Esophagus (tissue), 2 donors: Measurements from ENCODE around the gene FOXF1. TPM values are rescaled to one million over a fixed set of nuclear protein-coding genes. Genes with fewer than 3 reads are reported as not detected.

Experiments used
- H3K27ac ChIP-seq, 2 donors: one replicate each; pipeline ENCODE4 v1.5.1; 2013; ENCODE audit warnings: low read depth in 2 of 2, mild to moderate bottlenecking in 2 of 2, inconsistent platforms in 1 of 2, low read length in 1 of 2, moderate library complexity in 1 of 2
- H3K27me3 ChIP-seq, 2 donors: one replicate each; pipeline ENCODE4 v1.6.1; 2013; ENCODE audit warnings: low read length in 2 of 2, control low read depth in 1 of 2, mild to moderate bottlenecking in 1 of 2; ENCODE audit not compliant: insufficient read depth in 2 of 2, control insufficient read depth in 1 of 2
- H3K36me3 ChIP-seq, 2 donors: one replicate each; pipeline ENCODE4 v1.6.1; 2013; ENCODE audit warnings: low read length in 1 of 2; ENCODE audit not compliant: control insufficient read depth in 2 of 2, insufficient read depth in 2 of 2
- H3K4me1 ChIP-seq, 2 donors: one replicate each; pipeline ENCODE4 v1.6.1; 2013; ENCODE audit warnings: low read length in 1 of 2; ENCODE audit not compliant: control insufficient read depth in 2 of 2, insufficient read depth in 2 of 2
- H3K4me3 ChIP-seq, 2 donors: one replicate each; pipeline ENCODE4 v1.5.1; 2013; ENCODE audit warnings: low read length in 2 of 2, mild to moderate bottlenecking in 2 of 2, low read depth in 1 of 2, moderate library complexity in 1 of 2
- H3K9me3 ChIP-seq, 2 donors: one replicate each; pipeline ENCODE4 v1.6.1; 2013; ENCODE audit warnings: mild to moderate bottlenecking in 2 of 2, low read depth in 1 of 2, low read length in 1 of 2, moderate library complexity in 1 of 2; ENCODE audit not compliant: control insufficient read depth in 2 of 2, insufficient read depth in 1 of 2
- WGBS, 2 donors: extraction: QIAGEN DNeasy Blood & Tissue Kit; methylation state at CpG; one replicate each; pipeline ENCODE4 v1.1.7; 2013; 5-methylcytosine and 5-hydroxymethylcytosine counted together
- polyA plus RNA-seq, 2 donors: library from polyadenylated mRNA; stranded (reverse); fragments of 200-250 nt; gene quantifications; one replicate each; pipeline ENCODE4 v1.2.3, GENCODE V29; 2013
- donor health status: healthy with polysubstance abuse.
- donor health status: Bipolar disorder and iron deficiency.

Gene FOXF1
- polyA plus RNA-seq, 2 donors = 2.1 to 4.6 TPM

GRCh38 chr16:86472366-86472765 is 38.0 kb upstream of the FOXF1 start:
- peaks cover 0 to 6% of the 10 kb centered on the region in 2 donors for H3K9me3 ChIP-seq
- H3K27ac ChIP-seq = no peak overlapping the region
- peaks cover 0 to 4% of the 10 kb centered on the region in 2 donors for H3K4me1 ChIP-seq
- WGBS, 2 donors = 86 to 93% methylated on average over 5 of the region's 5 CpGs
- peaks cover 0 to 4% of the 10 kb centered on the region in 2 donors for H3K27me3 ChIP-seq
- no peaks in the 10 kb centered on the region for H3K36me3 ChIP-seq
- H3K4me3 ChIP-seq = no peak overlapping the region

GRCh38 chr16:86476956-86477534 is 33.3 kb upstream of the FOXF1 start:
- H3K27ac ChIP-seq = peak overlapping the region in 1 of 2 donors; percentile 8
- H3K4me3 ChIP-seq = no peak overlapping the region
- no peaks in the 10 kb centered on the region for H3K4me1 ChIP-seq
- WGBS, 2 donors = 20 to 24% methylated on average over 11 of the region's 11 CpGs
- H3K9me3 ChIP-seq = peaks cover 0 to 3% of the 10 kb centered on the region in 2 donors
- no peaks in the 10 kb centered on the region for H3K36me3 ChIP-seq
- peaks cover 0 to 4% of the 10 kb centered on the region in 2 donors for H3K27me3 ChIP-seq

GRCh38 chr16:86477642-86478041 is 32.7 kb upstream of the FOXF1 start:
- no peaks in the 10 kb centered on the region for H3K4me1 ChIP-seq
- WGBS, 2 donors = 46 to 56% methylated on average over 5 of the region's 5 CpGs
- no peaks in the 10 kb centered on the region for H3K9me3 ChIP-seq
- H3K36me3 ChIP-seq = no peaks in the 10 kb centered on the region
- H3K27me3 ChIP-seq = peaks cover 0 to 4% of the 10 kb centered on the region in 2 donors
- H3K4me3 ChIP-seq = no peak overlapping the region
- H3K27ac ChIP-seq = no peak overlapping the region

GRCh38 chr16:86478779-86479178 is 31.5 kb upstream of the FOXF1 start:
- Histone ChIP-seq H3K27ac (no peak overlapping the region), H3K9me3 (peaks cover 2 to 3% of the 10 kb centered on the region in 2 donors), H3K4me1 (no peaks in the 10 kb centered on the region), H3K4me3 (no peak overlapping the region), H3K27me3 (peaks cover 0 to 4% of the 10 kb centered on the region in 2 donors), H3K36me3 (no peaks in the 10 kb centered on the region)

- Histone ChIP-seq H3K9me3 (peaks cover 2 to 9% of the 10 kb centered on the region in 2 donors), H3K4me3 (no peak overlapping the region), H3K27ac (peak overlapping the region; percentile 3 to 55), H3K4me1 (no peaks in the 10 kb centered on the region), H3K27me3 (peaks cover 0 to 4% of the 10 kb centered on the region in 2 donors), H3K36me3 (no peaks in the 10 kb centered on the region)
- WGBS, 2 donors = 54 to 59% methylated on average over 9 of the region's 9 CpGs
These were observed 30.9 kb upstream of the FOXF1 start for GRCh38 chr16:86479419-86479818.

DNA sequence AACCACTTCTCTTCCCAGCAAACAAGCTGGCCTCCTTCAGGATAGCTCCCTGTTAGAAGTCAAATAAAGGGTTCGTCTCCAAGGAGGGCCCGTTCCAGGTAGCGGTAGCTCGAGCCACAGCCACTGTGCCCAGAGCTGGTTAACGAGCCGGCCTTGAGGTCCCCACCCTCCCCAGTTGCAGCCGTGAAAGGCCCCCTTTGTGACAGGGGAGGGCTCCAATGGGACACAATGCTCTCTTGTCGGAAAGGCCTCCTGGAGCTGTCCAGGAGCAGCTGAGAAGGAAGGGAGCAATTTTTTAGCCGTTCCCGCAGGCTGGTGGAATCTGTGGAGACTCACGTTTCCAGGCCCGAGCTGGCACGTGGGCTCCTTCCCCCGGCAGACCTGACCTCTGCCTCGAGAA is 29.9 kb upstream of the FOXF1 start:
- H3K4me1 ChIP-seq = no peaks in the 10 kb centered on the region
- H3K27ac ChIP-seq = peak overlapping the region; percentile 18 to 30
- 50 to 53% methylated on average over 15 of the region's 15 CpGs for WGBS, 2 donors
- H3K4me3 ChIP-seq = no peak overlapping the region
- no peaks in the 10 kb centered on the region for H3K36me3 ChIP-seq
- peaks cover 0 to 4% of the 10 kb centered on the region in 2 donors for H3K27me3 ChIP-seq
- peaks cover 2 to 14% of the 10 kb centered on the region in 2 donors for H3K9me3 ChIP-seq

- no peak overlapping the region for H3K4me3 ChIP-seq
- peak overlapping the region in 1 of 2 donors; percentile 8 for H3K27ac ChIP-seq
- no peaks in the 10 kb centered on the region for H3K4me1 ChIP-seq
- peaks cover 2 to 14% of the 10 kb centered on the region in 2 donors for H3K9me3 ChIP-seq
- 82 to 84% methylated on average over 3 of the region's 3 CpGs for WGBS, 2 donors
- no peaks in the 10 kb centered on the region for H3K36me3 ChIP-seq
- H3K27me3 ChIP-seq = no peaks in the 10 kb centered on the region
These were observed 28.7 kb upstream of the FOXF1 start for GRCh38 chr16:86481607-86482006.

GRCh38 chr16:86484240-86484639 is 26.1 kb upstream of the FOXF1 start:
- Histone ChIP-seq H3K4me3 (no peak overlapping the region), H3K27ac (no peak overlapping the region), H3K9me3 (peaks cover 2 to 14% of the 10 kb centered on the region in 2 donors), H3K27me3 (no peaks in the 10 kb centered on the region), H3K36me3 (no peaks in the 10 kb centered on the region), H3K4me1 (no peaks in the 10 kb centered on the region)
- WGBS, 2 donors = 73 to 77% methylated on average over 5 of the region's 5 CpGs

DNA sequence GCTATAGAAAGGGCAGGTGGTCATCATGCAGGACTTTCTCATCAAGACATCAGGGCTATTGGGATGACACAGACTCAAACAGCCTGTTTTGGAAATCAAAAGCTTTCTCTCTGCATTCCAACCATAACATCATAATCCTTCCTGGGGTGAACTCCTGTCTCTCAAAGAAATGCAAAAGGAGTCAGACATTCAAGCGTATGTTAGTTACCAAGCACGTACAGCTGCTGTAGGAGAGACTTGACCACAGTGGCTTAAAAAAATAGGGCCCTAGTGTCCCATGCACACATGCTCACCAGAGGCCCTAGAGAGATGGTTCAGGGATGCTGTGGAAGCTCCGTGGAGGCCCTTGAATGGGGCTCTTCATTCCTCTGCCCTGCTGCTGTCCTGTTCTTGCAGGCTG is 24.6 kb upstream of the FOXF1 start:
- H3K4me1 ChIP-seq = no peaks in the 10 kb centered on the region
- H3K36me3 ChIP-seq = no peaks in the 10 kb centered on the region
- no peak overlapping the region for H3K4me3 ChIP-seq
- H3K9me3 ChIP-seq = peaks cover 2 to 14% of the 10 kb centered on the region in 2 donors
- H3K27ac ChIP-seq = no peak overlapping the region
- H3K27me3 ChIP-seq = no peaks in the 10 kb centered on the region
- 64 to 70% methylated on average over 3 of the region's 3 CpGs for WGBS, 2 donors
